Body of pancreas (tissue), 4 donors: ENCODE data around the gene FREY1. TPM values are rescaled to one million over a fixed set of nuclear protein-coding genes. Genes with fewer than 3 reads are reported as not detected.
A peak's percentile ranks its signal among the peaks of the same experiment; 100 is the strongest.

ENCODE experiments used
- ATAC-seq: fragments of 150-250 bp; one replicate; pipeline ENCODE4 v1.9.1; 2016
- DNase-seq, 4 donors: peaks; one replicate each; pipeline ENCODE4 v3.0.0-alpha.2; 2019
- H3K27ac ChIP-seq, 4 donors: fragments of 200-600 bp; sonication (generic); 1 replicate in 3 of 4; 2 replicates in 1 of 4; pipeline versions ENCODE4 v1.5.1 to v1.6.1; 2016 to 2019; ENCODE audit warnings: mild to moderate bottlenecking in 1 of 4, mixed read lengths in 1 of 4, moderate library complexity in 1 of 4
- H3K27me3 ChIP-seq, 2 donors: fragments of 200-600 bp; sonication (generic); one replicate each; pipeline ENCODE4 v1.6.0; 2016; ENCODE audit warnings: mild to moderate bottlenecking in 1 of 2
- H3K36me3 ChIP-seq, 2 donors: fragments of 200-600 bp; sonication (generic); replicated peaks in 1 of 2; 2 replicates each; pipeline ENCODE4 v1.5.1; 2016; ENCODE audit warnings: low read depth in 2 of 2; ENCODE audit not compliant: insufficient read depth in 1 of 2
- H3K4me1 ChIP-seq: fragments of 200-600 bp; sonication (generic); one replicate; pipeline ENCODE4 v1.6.0; 2016
- H3K4me3 ChIP-seq, 2 donors: fragments of 200-600 bp; sonication (generic); 1 replicate in 1 of 2; 2 replicates in 1 of 2; pipeline ENCODE4 v1.5.1; 2016 to 2019
- H3K9me3 ChIP-seq, 3 donors: fragments of 200-600 bp; sonication (generic); 1 replicate in 2 of 3; 2 replicates in 1 of 3; pipeline ENCODE4 v1.5.1; 2016
- CTCF ChIP-seq, 7 experiments: fragments of 450-650 bp in 4 of 7; fragments of 200-600 bp in 3 of 7; sonication (generic) in 3 of 7; IDR thresholded peaks; one replicate each; pipeline ENCODE4 v1.5.1; 2016 to 2019; ENCODE audit warnings: antibody characterized with exemption in 7 of 7
- POLR2A ChIP-seq, 3 donors: fragments of 450-650 bp; IDR thresholded peaks; one replicate each; pipeline ENCODE4 v1.6.1; 2016; ENCODE audit warnings: antibody characterized with exemption in 3 of 3, mild to moderate bottlenecking in 2 of 3
- WGBS, 2 donors: methylation state at CpG; one replicate each; pipeline ENCODE4 v1.1.5; 2017; 5-methylcytosine and 5-hydroxymethylcytosine counted together
- intact Hi-C: fragments of 100-400 bp; cut with DNase I; formaldehyde crosslinking; loops from one replicate; pipeline ENCODE4 v1.15.1; 2023
- total RNA-seq, 2 donors: library from RNA; depleted of rRNA; stranded (reverse); fragments of >200 nt; gene quantifications; one replicate each; pipeline ENCODE4 v1.1.0, GENCODE V29; 2016

The FREY1 gene
- total RNA-seq, 2 donors from 2014 or later: 2.3 to 8.2 TPM

GRCh38 chr11:45876401-45876800, 30.7 kb downstream of the FREY1 start:
- DNase-seq (no peak), ATAC-seq (no peak)
- no peaks in the 10 kb centered on the region for H3K9me3 ChIP-seq
- 59 to 69% methylated on average over 6 of the region's 6 CpGs for WGBS, 2 donors
- no peak overlapping the region for H3K4me3 ChIP-seq
- TF ChIP-seq CTCF (IDR thresholded peaks at IDR 0.05) (no peak), POLR2A (IDR thresholded peaks at IDR 0.05) (no peak)
- H3K27me3 ChIP-seq: no peaks in the 10 kb centered on the region
- no peaks in the 10 kb centered on the region for H3K4me1 ChIP-seq
- no peak overlapping the region for H3K27ac ChIP-seq
- H3K36me3 ChIP-seq: peaks cover 6 to 20% of the 10 kb centered on the region in 2 donors
- intact Hi-C loops: loop anchor here (10.0 kb wide), 1 partner anchor 128 kb away; no protein-coding TSS in a partner anchor

- Histone ChIP-seq H3K27ac (no peak overlapping the region), H3K4me1 (no peaks in the 10 kb centered on the region), H3K27me3 (no peaks in the 10 kb centered on the region), H3K4me3 (no peak overlapping the region), H3K9me3 (no peaks in the 10 kb centered on the region), H3K36me3 (peaks cover 24 to 37% of the 10 kb centered on the region in 2 donors)
- peak; percentile 38 to 68 (median 56) for TF ChIP-seq CTCF (IDR thresholded peaks at IDR 0.05)
- TF ChIP-seq POLR2A (IDR thresholded peaks at IDR 0.05): no peak
- WGBS, 2 donors: 69% methylated on average over 9 of the region's 9 CpGs
- DNase-seq: peak; percentile 54 to 70 (median 66)
- intact Hi-C loops: loop anchor here (10.0 kb wide), 1 partner anchor 132 kb away; no protein-coding TSS in a partner anchor
- peak; percentile 78 for ATAC-seq
Observed at GRCh38 chr11:45872651-45873356, 34.3 kb downstream of the FREY1 start.

- H3K36me3 ChIP-seq: peaks cover 24 to 38% of the 10 kb centered on the region in 2 donors
- H3K4me1 ChIP-seq: no peaks in the 10 kb centered on the region
- intact Hi-C loops: loop anchor here (10.0 kb wide), 1 partner anchor 133 kb away; no protein-coding TSS in a partner anchor
- no peak for ATAC-seq
- no peak for DNase-seq
- H3K9me3 ChIP-seq: no peaks in the 10 kb centered on the region
- no peak overlapping the region for H3K27ac ChIP-seq
- TF ChIP-seq CTCF (IDR thresholded peaks at IDR 0.05) (no peak), POLR2A (IDR thresholded peaks at IDR 0.05) (no peak)
- H3K4me3 ChIP-seq: no peak overlapping the region
- H3K27me3 ChIP-seq: no peaks in the 10 kb centered on the region
- 60 to 86% methylated on average over 1 to 2 of the region's 2 CpGs for WGBS, 2 donors
Observed at GRCh38 chr11:45871638-45872037, 35.4 kb downstream of the FREY1 start.

GRCh38 chr11:45870706-45871105, 36.4 kb downstream of the FREY1 start:
- DNase-seq (no peak), ATAC-seq (no peak)
- Histone ChIP-seq H3K27ac (no peak overlapping the region), H3K4me3 (no peak overlapping the region), H3K4me1 (no peaks in the 10 kb centered on the region), H3K9me3 (no peaks in the 10 kb centered on the region), H3K36me3 (peaks cover 24 to 38% of the 10 kb centered on the region in 2 donors), H3K27me3 (no peaks in the 10 kb centered on the region)
- TF ChIP-seq CTCF (IDR thresholded peaks at IDR 0.05) (no peak), POLR2A (IDR thresholded peaks at IDR 0.05) (no peak)
- intact Hi-C loops: loop anchor here (10.0 kb wide), 1 partner anchor 134 kb away; no protein-coding TSS in a partner anchor
- 84 to 94% methylated on average over 4 of the region's 4 CpGs for WGBS, 2 donors
